Measurements from ENCODE around the gene CTBP1. TPM values are rescaled to one million over a fixed set of nuclear protein-coding genes. Genes with fewer than 3 reads are reported as not detected.
"Not testable (repeated sequence)": the region's sequence is repeated elsewhere in the genome, so short reads cannot be mapped to it uniquely, and the experiment has no call there.

Gene CTBP1
- polyA plus RNA-seq, 3 donors from 2014 or later: 72.1 to 110 (median 77.7) TPM

DNA sequence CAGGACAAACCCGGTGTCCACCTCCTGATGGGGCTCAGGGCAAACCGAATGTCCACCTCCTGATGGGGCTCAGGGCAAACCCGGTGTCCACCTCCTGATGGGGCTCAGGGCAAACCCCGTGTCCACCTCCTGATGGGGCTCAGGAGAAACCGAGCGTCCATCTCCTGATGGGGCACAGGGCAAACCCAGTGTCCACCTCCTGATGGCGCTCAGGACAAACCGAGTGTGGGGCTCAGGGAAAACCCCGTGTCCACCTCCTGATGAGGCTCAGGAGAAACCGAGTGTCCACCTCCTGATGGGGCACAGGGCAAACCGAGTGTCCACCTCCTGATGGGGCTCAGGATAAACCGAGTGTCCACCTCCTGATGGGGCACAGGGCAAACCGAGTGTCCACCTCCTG lies 12.1 kb downstream of the CTBP1 start:
- not testable (repeated sequence) for H3K27me3 Mint-ChIP-seq (ENCODE audit: low read depth in 3 of 3); H3K27ac Mint-ChIP-seq; DNase-seq; H3K4me3 Mint-ChIP-seq; H3K9me3 Mint-ChIP-seq
- Mint-ChIP-seq H3K36me3 (peaks cover 3 to 10% (median 4%) of the 10 kb centered on the region in 3 donors), H3K4me1 (peaks cover 15 to 30% of the 10 kb centered on the region in 2 donors)

DNA sequence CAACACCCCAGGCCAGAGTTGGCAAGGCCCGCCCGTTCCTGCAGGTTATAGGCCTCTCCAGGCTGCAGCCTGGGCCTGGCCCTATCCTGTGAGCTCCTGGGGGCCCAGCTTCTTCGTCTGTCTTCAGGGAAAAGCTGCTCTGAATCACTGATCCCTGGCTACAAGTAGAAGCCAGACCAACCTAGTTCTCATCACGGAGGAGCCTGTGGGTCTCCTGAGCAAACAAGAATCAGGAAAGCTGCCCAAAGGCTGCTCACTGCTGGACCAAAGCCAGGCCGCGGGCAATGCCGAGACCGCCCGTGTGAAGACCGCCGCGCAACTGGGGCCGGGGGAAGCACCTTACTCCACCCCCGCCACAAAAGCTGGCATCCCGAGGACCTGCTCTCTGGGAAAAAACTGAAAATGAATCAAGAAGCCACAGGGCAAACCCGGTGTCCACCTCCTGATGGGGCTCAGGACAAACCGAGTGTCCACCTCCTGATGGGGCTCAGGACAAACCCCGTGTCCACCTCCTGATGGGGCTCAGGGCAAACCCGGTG lies 12.8 kb downstream of the CTBP1 start:
- Mint-ChIP-seq H3K36me3 (peaks cover 3 to 10% (median 4%) of the 10 kb centered on the region in 3 donors), H3K4me1 (peaks cover 13 to 37% of the 10 kb centered on the region in 2 donors), H3K4me3 (no peak overlapping the region), H3K9me3 (no peaks in the 10 kb centered on the region), H3K27me3 (ENCODE audit: low read depth in 3 of 3) (peaks cover 5 to 7% (median 5%) of the 10 kb centered on the region in 3 donors), H3K27ac (peak overlapping the region in 1 of 6 donors; percentile 67)
- DNase-seq: no peak

- H3K27me3 Mint-ChIP-seq (ENCODE audit: low read depth in 3 of 3): peaks cover 4 to 7% (median 5%) of the 10 kb centered on the region in 3 donors
- no peaks in the 10 kb centered on the region for H3K9me3 Mint-ChIP-seq
- H3K4me1 Mint-ChIP-seq: peaks cover 13 to 39% of the 10 kb centered on the region in 2 donors
- DNase-seq: no peak
- H3K4me3 Mint-ChIP-seq: peak overlapping the region in 1 of 5 donors; percentile 36
- H3K27ac Mint-ChIP-seq: peak overlapping the region; percentile 13 to 69 (median 52)
- peaks cover 3 to 13% (median 4%) of the 10 kb centered on the region in 3 donors for H3K36me3 Mint-ChIP-seq
Measured at GRCh38 chr4:1235381-1236102, 13.4 kb downstream of the CTBP1 start.

GRCh38 chr4:1234811-1235292 lies 14.1 kb downstream of the CTBP1 start:
- peaks cover 3 to 13% (median 4%) of the 10 kb centered on the region in 3 donors for H3K36me3 Mint-ChIP-seq
- peaks cover 4 to 7% (median 5%) of the 10 kb centered on the region in 3 donors for H3K27me3 Mint-ChIP-seq (ENCODE audit: low read depth in 3 of 3)
- no peak for DNase-seq
- H3K4me1 Mint-ChIP-seq: peaks cover 13 to 39% of the 10 kb centered on the region in 2 donors
- no peak overlapping the region for H3K4me3 Mint-ChIP-seq
- peak overlapping the region in 4 of 6 donors; percentile 45 to 65 (median 59) for H3K27ac Mint-ChIP-seq
- H3K9me3 Mint-ChIP-seq: no peaks in the 10 kb centered on the region

GRCh38 chr4:1234309-1234695 lies 14.6 kb downstream of the CTBP1 start:
- peaks cover 13 to 39% of the 10 kb centered on the region in 2 donors for H3K4me1 Mint-ChIP-seq
- peaks cover 3 to 13% (median 4%) of the 10 kb centered on the region in 3 donors for H3K36me3 Mint-ChIP-seq
- H3K27ac Mint-ChIP-seq: peak overlapping the region; percentile 10 to 62 (median 49)
- peaks cover 4 to 7% (median 5%) of the 10 kb centered on the region in 3 donors for H3K27me3 Mint-ChIP-seq (ENCODE audit: low read depth in 3 of 3)
- no peaks in the 10 kb centered on the region for H3K9me3 Mint-ChIP-seq
- no peak for DNase-seq
- no peak overlapping the region for H3K4me3 Mint-ChIP-seq

- H3K36me3 Mint-ChIP-seq: peaks cover under 1 to 10% (median 4%) of the 10 kb centered on the region in 3 donors
- H3K9me3 Mint-ChIP-seq: no peaks in the 10 kb centered on the region
- H3K27me3 Mint-ChIP-seq (ENCODE audit: low read depth in 3 of 3): peaks cover 3 to 7% (median 4%) of the 10 kb centered on the region in 3 donors
- DNase-seq: no peak
- H3K4me1 Mint-ChIP-seq: peaks cover 14 to 36% of the 10 kb centered on the region in 2 donors
- H3K27ac Mint-ChIP-seq: peak overlapping the region; percentile 10 to 62 (median 47)
- no peak overlapping the region for H3K4me3 Mint-ChIP-seq
Measured at GRCh38 chr4:1233641-1234308, 15.2 kb downstream of the CTBP1 start.

DNA sequence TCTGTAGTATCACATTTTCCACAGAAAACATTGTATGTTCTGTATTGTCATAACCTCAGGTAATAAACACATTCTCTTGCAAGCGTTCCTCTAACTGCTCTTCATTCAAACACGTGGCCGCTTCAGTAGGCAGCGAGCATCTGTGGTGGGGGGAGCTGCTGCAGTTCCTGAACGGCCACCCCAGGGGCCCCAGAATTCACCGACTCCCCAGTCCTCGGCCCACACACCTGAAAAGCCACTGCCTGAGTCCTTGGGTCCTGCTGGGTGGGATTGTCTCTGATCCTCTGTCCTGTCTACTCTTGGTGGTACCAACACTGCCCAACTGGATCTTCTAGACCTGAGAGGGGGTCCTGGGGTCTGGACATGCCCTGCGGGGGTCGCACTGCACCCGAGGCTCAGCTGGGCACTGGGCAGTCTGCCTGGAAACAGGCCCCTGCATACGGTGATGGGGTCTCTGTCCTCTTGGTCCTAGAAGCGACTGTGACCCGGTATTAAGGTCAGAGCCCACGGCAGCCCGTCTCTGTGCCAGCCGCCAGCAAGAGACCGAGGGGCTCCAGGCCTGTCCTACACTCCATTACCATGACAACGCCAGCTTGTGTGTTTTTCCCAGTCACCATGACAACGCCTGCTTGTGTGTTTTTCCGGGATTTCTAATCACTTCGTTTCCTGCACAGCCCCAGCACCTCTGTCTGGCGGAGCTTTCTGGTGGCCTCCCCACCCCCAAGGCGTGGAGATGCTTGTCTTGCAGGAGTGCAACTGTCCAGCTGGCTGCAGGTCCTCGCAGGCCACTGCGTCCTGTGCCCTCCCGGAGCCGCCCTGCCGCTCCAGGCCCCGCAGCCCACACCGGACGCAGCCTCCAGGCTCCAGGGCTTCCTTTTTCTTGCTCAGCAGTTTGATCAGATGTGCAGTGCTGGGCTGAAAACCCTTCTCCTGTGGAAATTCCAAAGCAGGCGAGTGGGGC lies 16.0 kb downstream of the CTBP1 start:
- Mint-ChIP-seq H3K4me1 (peaks cover 15 to 30% of the 10 kb centered on the region in 2 donors), H3K36me3 (peaks cover under 1 to 10% (median 4%) of the 10 kb centered on the region in 3 donors), H3K9me3 (no peaks in the 10 kb centered on the region), H3K4me3 (no peak overlapping the region), H3K27me3 (ENCODE audit: low read depth in 3 of 3) (peaks cover under 1 to 7% (median 3%) of the 10 kb centered on the region in 3 donors), H3K27ac (peak overlapping the region in 5 of 6 donors; percentile 49 to 77 (median 68))
- DNase-seq: no peak

DNA sequence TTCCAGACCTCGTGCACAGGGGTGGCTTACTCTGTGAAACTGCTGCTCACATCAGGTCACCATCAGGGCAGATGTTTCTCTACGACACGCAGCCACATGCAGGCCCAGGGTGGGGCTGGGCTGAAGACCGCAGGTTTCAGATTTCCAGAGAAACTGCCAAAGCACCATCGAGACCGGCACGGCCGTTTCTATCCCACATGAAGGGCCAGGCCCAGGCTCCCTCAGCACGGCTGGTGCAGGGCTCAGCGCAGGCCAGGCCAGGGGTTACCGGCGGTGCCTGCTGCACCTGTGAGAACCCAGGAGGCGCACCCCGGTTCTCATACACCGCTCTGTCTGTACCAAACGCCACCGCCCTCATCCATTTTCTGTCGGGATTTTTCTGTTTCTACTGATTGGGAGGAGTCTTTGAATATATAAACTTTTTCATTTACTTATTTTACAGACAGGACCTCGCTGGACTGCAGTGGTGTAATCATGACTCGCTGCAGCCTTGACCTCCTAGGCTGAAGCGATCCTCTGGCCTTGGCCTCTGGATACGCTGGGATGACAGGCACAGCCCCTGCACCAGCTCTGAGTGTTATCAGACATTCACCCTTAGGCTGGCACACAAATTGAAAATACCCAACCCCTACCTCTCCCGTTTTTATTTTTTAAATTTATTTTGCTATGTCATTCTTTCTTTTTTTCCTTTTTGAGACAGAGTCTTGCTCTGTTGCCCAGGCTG lies 17.1 kb downstream of the CTBP1 start:
- peaks cover 3 to 12% (median 5%) of the 10 kb centered on the region in 3 donors for H3K27me3 Mint-ChIP-seq (ENCODE audit: low read depth in 3 of 3)
- H3K4me3 Mint-ChIP-seq: no peak overlapping the region
- no peaks in the 10 kb centered on the region for H3K9me3 Mint-ChIP-seq
- DNase-seq: no peak
- peaks cover 27 to 42% of the 10 kb centered on the region in 2 donors for H3K4me1 Mint-ChIP-seq
- peaks cover 11 to 21% (median 15%) of the 10 kb centered on the region in 3 donors for H3K36me3 Mint-ChIP-seq
- peak overlapping the region in 5 of 6 donors; percentile 21 to 77 (median 56) for H3K27ac Mint-ChIP-seq

DNA sequence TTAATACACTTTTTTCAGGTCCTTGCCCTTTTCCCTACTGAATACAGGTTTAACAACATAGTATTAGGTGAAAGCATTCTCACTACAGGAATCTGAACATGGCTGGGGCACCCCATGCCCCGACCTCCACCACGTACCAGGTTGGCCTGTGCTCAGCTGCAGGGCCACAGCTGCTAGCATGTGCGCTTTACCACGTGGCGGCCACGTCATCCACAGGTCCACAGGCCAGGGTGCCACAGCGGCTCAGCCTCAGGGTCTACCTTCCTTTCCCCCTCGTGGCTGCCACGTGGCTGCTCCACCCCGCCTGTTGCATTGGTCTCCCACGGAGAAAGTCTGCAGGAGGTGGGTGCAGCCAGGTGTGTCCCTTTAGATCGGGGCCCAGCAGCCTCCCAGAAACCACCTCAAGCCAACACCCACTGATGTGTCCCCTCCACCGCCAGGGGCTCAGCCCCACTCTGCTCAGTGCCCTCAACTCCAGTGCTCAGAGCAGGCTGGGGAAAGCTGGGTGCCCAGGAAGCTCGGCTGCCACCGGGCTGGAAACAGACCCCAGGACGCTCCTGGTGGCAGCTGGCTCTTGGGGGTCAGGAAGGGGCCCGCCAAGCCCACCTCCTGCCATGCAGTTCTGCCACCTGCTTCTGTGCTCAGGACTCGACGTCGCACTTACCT lies 17.8 kb downstream of the CTBP1 start:
- H3K4me3 Mint-ChIP-seq: no peak overlapping the region
- H3K27ac Mint-ChIP-seq: peak overlapping the region in 4 of 6 donors; percentile 39 to 74 (median 54)
- peaks cover 30 to 45% of the 10 kb centered on the region in 2 donors for H3K4me1 Mint-ChIP-seq
- H3K9me3 Mint-ChIP-seq: no peaks in the 10 kb centered on the region
- peaks cover 13 to 24% (median 15%) of the 10 kb centered on the region in 3 donors for H3K36me3 Mint-ChIP-seq
- DNase-seq: no peak
- H3K27me3 Mint-ChIP-seq (ENCODE audit: low read depth in 3 of 3): peaks cover 3 to 12% (median 5%) of the 10 kb centered on the region in 3 donors

GRCh38 chr4:1230316-1230715 lies 18.6 kb downstream of the CTBP1 start:
- peaks cover 28 to 45% of the 10 kb centered on the region in 2 donors for H3K4me1 Mint-ChIP-seq
- H3K27ac Mint-ChIP-seq: no peak overlapping the region
- H3K27me3 Mint-ChIP-seq (ENCODE audit: low read depth in 3 of 3): peaks cover 0 to 12% (median 8%) of the 10 kb centered on the region in 3 donors
- H3K9me3 Mint-ChIP-seq: no peaks in the 10 kb centered on the region
- peaks cover 13 to 24% (median 15%) of the 10 kb centered on the region in 3 donors for H3K36me3 Mint-ChIP-seq
- H3K4me3 Mint-ChIP-seq: no peak overlapping the region
- DNase-seq: no peak

DNA sequence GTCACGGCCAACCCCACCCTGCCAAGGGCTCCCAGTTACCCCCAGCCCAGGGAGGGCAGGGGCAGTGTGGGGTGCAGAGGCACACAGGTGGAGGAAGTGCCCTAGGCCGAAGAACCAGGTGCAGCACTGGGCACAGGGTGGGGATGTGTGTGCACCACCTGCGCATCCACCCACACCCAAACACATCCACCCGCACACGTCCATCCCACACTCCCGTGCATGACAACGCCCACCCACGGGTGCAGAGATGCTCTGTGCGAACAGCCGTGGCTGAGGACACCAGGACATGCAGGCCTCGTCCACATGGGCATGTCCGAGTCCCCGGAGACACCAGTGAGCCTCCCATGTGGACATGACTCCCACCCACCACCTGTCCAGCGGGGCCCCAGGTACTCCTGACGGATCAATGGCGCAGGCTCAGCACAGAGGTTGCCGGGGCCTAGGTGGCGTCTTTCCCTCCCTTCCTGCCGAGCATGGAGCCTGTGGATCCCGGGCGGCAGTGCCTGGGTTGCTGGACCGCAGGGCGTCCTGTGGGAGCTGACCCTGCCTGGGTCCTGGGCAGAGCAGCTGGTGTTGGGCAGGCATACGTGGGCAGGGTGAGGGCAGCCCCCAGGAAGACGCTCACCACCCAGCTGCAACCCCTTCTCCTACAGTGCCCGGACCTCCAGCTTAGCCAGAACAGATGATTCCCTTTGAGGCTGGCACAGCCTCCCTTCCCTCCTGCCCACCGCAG lies 19.6 kb downstream of the CTBP1 start:
- H3K4me3 Mint-ChIP-seq: no peak overlapping the region
- peak overlapping the region in 1 of 6 donors; percentile 5 for H3K27ac Mint-ChIP-seq
- peaks cover 20 to 25% (median 21%) of the 10 kb centered on the region in 3 donors for H3K36me3 Mint-ChIP-seq
- H3K27me3 Mint-ChIP-seq (ENCODE audit: low read depth in 3 of 3): peaks cover 2 to 15% (median 8%) of the 10 kb centered on the region in 3 donors
- peaks cover 29 to 45% of the 10 kb centered on the region in 2 donors for H3K4me1 Mint-ChIP-seq
- no peaks in the 10 kb centered on the region for H3K9me3 Mint-ChIP-seq
- no peak for DNase-seq

Measured in immature natural killer cell (primary cell).